Measurements from ENCODE around the gene RARB.

The RARB gene

GRCh38 chr3:25465266-25465860 is 37.3 kb downstream of the RARB start:
- no peak overlapping the region for H3K4me3 ChIP-seq (ENCODE audit: low read depth in 1 of 5, low read length in 5 of 5)
- H3K9me3 ChIP-seq (ENCODE audit: control insufficient read depth in 5 of 5, low read length in 5 of 5): no peaks in the 10 kb centered on the region
- H3K27ac ChIP-seq (ENCODE audit: low read depth, low read length): no peak overlapping the region
- no peak overlapping the region for H3K9ac ChIP-seq (ENCODE audit: low read length in 5 of 5)
- no peaks in the 10 kb centered on the region for H3K27me3 ChIP-seq (ENCODE audit: control insufficient read depth in 5 of 5, insufficient read depth in 4 of 5, low read length in 5 of 5)
- no peaks in the 10 kb centered on the region for H3K36me3 ChIP-seq (ENCODE audit: control insufficient read depth in 5 of 5, insufficient read depth in 5 of 5, low read length in 5 of 5)
- H3K4me1 ChIP-seq (ENCODE audit: control insufficient read depth in 5 of 5, insufficient read depth in 5 of 5, low read length in 5 of 5): peaks cover 3 to 16% (median 15%) of the 10 kb centered on the region in 5 donors

- Histone ChIP-seq H3K36me3 (ENCODE audit: control insufficient read depth in 5 of 5, insufficient read depth in 5 of 5, low read length in 5 of 5) (no peaks in the 10 kb centered on the region), H3K9ac (ENCODE audit: low read length in 5 of 5) (peak overlapping the region in 1 of 5 donors; percentile 3), H3K27ac (ENCODE audit: low read depth, low read length) (no peak overlapping the region), H3K4me3 (ENCODE audit: low read depth in 1 of 5, low read length in 5 of 5) (peak overlapping the region in 3 of 5 donors; percentile 7 to 41 (median 11)), H3K4me1 (ENCODE audit: control insufficient read depth in 5 of 5, insufficient read depth in 5 of 5, low read length in 5 of 5) (peaks cover 3 to 22% (median 18%) of the 10 kb centered on the region in 5 donors), H3K9me3 (ENCODE audit: control insufficient read depth in 5 of 5, low read length in 5 of 5) (no peaks in the 10 kb centered on the region), H3K27me3 (ENCODE audit: control insufficient read depth in 5 of 5, insufficient read depth in 4 of 5, low read length in 5 of 5) (no peaks in the 10 kb centered on the region)
Measured at GRCh38 chr3:25468866-25469319, 40.8 kb downstream of the RARB start.

- Histone ChIP-seq H3K27ac (ENCODE audit: low read depth, low read length) (no peak overlapping the region), H3K4me3 (ENCODE audit: low read depth in 1 of 5, low read length in 5 of 5) (no peak overlapping the region), H3K36me3 (ENCODE audit: control insufficient read depth in 5 of 5, insufficient read depth in 5 of 5, low read length in 5 of 5) (no peaks in the 10 kb centered on the region), H3K27me3 (ENCODE audit: control insufficient read depth in 5 of 5, insufficient read depth in 4 of 5, low read length in 5 of 5) (no peaks in the 10 kb centered on the region), H3K9ac (ENCODE audit: low read length in 5 of 5) (no peak overlapping the region), H3K4me1 (ENCODE audit: control insufficient read depth in 5 of 5, insufficient read depth in 5 of 5, low read length in 5 of 5) (peaks cover 3 to 22% (median 18%) of the 10 kb centered on the region in 5 donors), H3K9me3 (ENCODE audit: control insufficient read depth in 5 of 5, low read length in 5 of 5) (no peaks in the 10 kb centered on the region)
Measured at GRCh38 chr3:25469558-25469957, 41.5 kb downstream of the RARB start.

GRCh38 chr3:25471081-25471768 is 43.2 kb downstream of the RARB start:
- peak overlapping the region in 2 of 5 donors; percentile 25 for H3K9ac ChIP-seq (ENCODE audit: low read length in 5 of 5)
- H3K4me3 ChIP-seq (ENCODE audit: low read depth in 1 of 5, low read length in 5 of 5): peak overlapping the region in 4 of 5 donors; percentile 2 to 49 (median 20)
- no peak overlapping the region for H3K27ac ChIP-seq (ENCODE audit: low read depth, low read length)
- peaks cover 3 to 22% (median 18%) of the 10 kb centered on the region in 5 donors for H3K4me1 ChIP-seq (ENCODE audit: control insufficient read depth in 5 of 5, insufficient read depth in 5 of 5, low read length in 5 of 5)
- no peaks in the 10 kb centered on the region for H3K9me3 ChIP-seq (ENCODE audit: control insufficient read depth in 5 of 5, low read length in 5 of 5)
- H3K27me3 ChIP-seq (ENCODE audit: control insufficient read depth in 5 of 5, insufficient read depth in 4 of 5, low read length in 5 of 5): no peaks in the 10 kb centered on the region
- H3K36me3 ChIP-seq (ENCODE audit: control insufficient read depth in 5 of 5, insufficient read depth in 5 of 5, low read length in 5 of 5): no peaks in the 10 kb centered on the region

- H3K9me3 ChIP-seq (ENCODE audit: control insufficient read depth in 5 of 5, low read length in 5 of 5): no peaks in the 10 kb centered on the region
- no peaks in the 10 kb centered on the region for H3K27me3 ChIP-seq (ENCODE audit: control insufficient read depth in 5 of 5, insufficient read depth in 4 of 5, low read length in 5 of 5)
- no peak overlapping the region for H3K9ac ChIP-seq (ENCODE audit: low read length in 5 of 5)
- H3K36me3 ChIP-seq (ENCODE audit: control insufficient read depth in 5 of 5, insufficient read depth in 5 of 5, low read length in 5 of 5): no peaks in the 10 kb centered on the region
- no peak overlapping the region for H3K27ac ChIP-seq (ENCODE audit: low read depth, low read length)
- no peak overlapping the region for H3K4me3 ChIP-seq (ENCODE audit: low read depth in 1 of 5, low read length in 5 of 5)
- H3K4me1 ChIP-seq (ENCODE audit: control insufficient read depth in 5 of 5, insufficient read depth in 5 of 5, low read length in 5 of 5): peaks cover 3 to 22% (median 18%) of the 10 kb centered on the region in 5 donors
Measured at GRCh38 chr3:25472153-25472552, 44.1 kb downstream of the RARB start.

GRCh38 chr3:25472731-25473130 is 44.7 kb downstream of the RARB start:
- Histone ChIP-seq H3K9me3 (ENCODE audit: control insufficient read depth in 5 of 5, low read length in 5 of 5) (no peaks in the 10 kb centered on the region), H3K9ac (ENCODE audit: low read length in 5 of 5) (no peak overlapping the region), H3K4me3 (ENCODE audit: low read depth in 1 of 5, low read length in 5 of 5) (no peak overlapping the region), H3K36me3 (ENCODE audit: control insufficient read depth in 5 of 5, insufficient read depth in 5 of 5, low read length in 5 of 5) (no peaks in the 10 kb centered on the region), H3K4me1 (ENCODE audit: control insufficient read depth in 5 of 5, insufficient read depth in 5 of 5, low read length in 5 of 5) (peaks cover 3 to 22% (median 18%) of the 10 kb centered on the region in 5 donors), H3K27ac (ENCODE audit: low read depth, low read length) (no peak overlapping the region), H3K27me3 (ENCODE audit: control insufficient read depth in 5 of 5, insufficient read depth in 4 of 5, low read length in 5 of 5) (no peaks in the 10 kb centered on the region)

- Histone ChIP-seq H3K9ac (ENCODE audit: low read length in 5 of 5) (no peak overlapping the region), H3K4me1 (ENCODE audit: control insufficient read depth in 5 of 5, insufficient read depth in 5 of 5, low read length in 5 of 5) (peaks cover 3 to 22% (median 18%) of the 10 kb centered on the region in 5 donors), H3K36me3 (ENCODE audit: control insufficient read depth in 5 of 5, insufficient read depth in 5 of 5, low read length in 5 of 5) (no peaks in the 10 kb centered on the region), H3K4me3 (ENCODE audit: low read depth in 1 of 5, low read length in 5 of 5) (no peak overlapping the region), H3K9me3 (ENCODE audit: control insufficient read depth in 5 of 5, low read length in 5 of 5) (no peaks in the 10 kb centered on the region), H3K27ac (ENCODE audit: low read depth, low read length) (no peak overlapping the region), H3K27me3 (ENCODE audit: control insufficient read depth in 5 of 5, insufficient read depth in 4 of 5, low read length in 5 of 5) (no peaks in the 10 kb centered on the region)
Measured at GRCh38 chr3:25473246-25473645, 45.2 kb downstream of the RARB start.

GRCh38 chr3:25474052-25474451 is 46.0 kb downstream of the RARB start:
- no peaks in the 10 kb centered on the region for H3K27me3 ChIP-seq (ENCODE audit: control insufficient read depth in 5 of 5, insufficient read depth in 4 of 5, low read length in 5 of 5)
- no peaks in the 10 kb centered on the region for H3K9me3 ChIP-seq (ENCODE audit: control insufficient read depth in 5 of 5, low read length in 5 of 5)
- no peaks in the 10 kb centered on the region for H3K36me3 ChIP-seq (ENCODE audit: control insufficient read depth in 5 of 5, insufficient read depth in 5 of 5, low read length in 5 of 5)
- H3K4me1 ChIP-seq (ENCODE audit: control insufficient read depth in 5 of 5, insufficient read depth in 5 of 5, low read length in 5 of 5): peaks cover 3 to 16% (median 12%) of the 10 kb centered on the region in 5 donors
- H3K9ac ChIP-seq (ENCODE audit: low read length in 5 of 5): no peak overlapping the region
- no peak overlapping the region for H3K4me3 ChIP-seq (ENCODE audit: low read depth in 1 of 5, low read length in 5 of 5)
- no peak overlapping the region for H3K27ac ChIP-seq (ENCODE audit: low read depth, low read length)

GRCh38 chr3:25476639-25477038 is 48.6 kb downstream of the RARB start:
- H3K4me1 ChIP-seq (ENCODE audit: control insufficient read depth in 5 of 5, insufficient read depth in 5 of 5, low read length in 5 of 5): peaks cover 0 to 14% (median 6%) of the 10 kb centered on the region in 5 donors
- H3K4me3 ChIP-seq (ENCODE audit: low read depth in 1 of 5, low read length in 5 of 5): no peak overlapping the region
- no peaks in the 10 kb centered on the region for H3K9me3 ChIP-seq (ENCODE audit: control insufficient read depth in 5 of 5, low read length in 5 of 5)
- no peak overlapping the region for H3K27ac ChIP-seq (ENCODE audit: low read depth, low read length)
- H3K27me3 ChIP-seq (ENCODE audit: control insufficient read depth in 5 of 5, insufficient read depth in 4 of 5, low read length in 5 of 5): no peaks in the 10 kb centered on the region
- no peak overlapping the region for H3K9ac ChIP-seq (ENCODE audit: low read length in 5 of 5)
- no peaks in the 10 kb centered on the region for H3K36me3 ChIP-seq (ENCODE audit: control insufficient read depth in 5 of 5, insufficient read depth in 5 of 5, low read length in 5 of 5)

- H3K4me1 ChIP-seq (ENCODE audit: control insufficient read depth in 5 of 5, insufficient read depth in 5 of 5, low read length in 5 of 5): peaks cover 0 to 11% (median 6%) of the 10 kb centered on the region in 5 donors
Measured at GRCh38 chr3:25478211-25478757, 50.2 kb downstream of the RARB start.

More at GRCh38 chr3:25478211-25478757, 50.2 kb downstream of the RARB start:
- Histone ChIP-seq H3K27me3 (ENCODE audit: control insufficient read depth in 5 of 5, insufficient read depth in 4 of 5, low read length in 5 of 5) (no peaks in the 10 kb centered on the region), H3K9ac (ENCODE audit: low read length in 5 of 5) (no peak overlapping the region), H3K4me3 (ENCODE audit: low read depth in 1 of 5, low read length in 5 of 5) (no peak overlapping the region), H3K36me3 (ENCODE audit: control insufficient read depth in 5 of 5, insufficient read depth in 5 of 5, low read length in 5 of 5) (no peaks in the 10 kb centered on the region), H3K27ac (ENCODE audit: low read depth, low read length) (no peak overlapping the region), H3K9me3 (ENCODE audit: control insufficient read depth in 5 of 5, low read length in 5 of 5) (no peaks in the 10 kb centered on the region)

Data from subcutaneous abdominal adipose tissue (tissue), 5 donors.